H9 (cell line): ENCODE measurements around the gene SCRN3. TPM values are rescaled to one million over a fixed set of nuclear protein-coding genes. Genes with fewer than 3 reads are reported as not detected.

Source experiments
- DNase-seq: peaks from one replicate; pipeline ENCODE4 v3.0.0-alpha.2; 2017
- H2AFZ ChIP-seq: one replicate; pipeline ENCODE4 v1.6.1; 2013; ENCODE audit warnings: mild to moderate bottlenecking, low read length, control low read depth, moderate library complexity
- H2AK5ac ChIP-seq: 2 replicates; pipeline ENCODE4 v1.6.1; 2013; ENCODE audit warnings: low read length, control low read depth, mixed read lengths; ENCODE audit not compliant: insufficient read length
- H2BK120ac ChIP-seq: one replicate; pipeline ENCODE4 v1.6.1; 2013; ENCODE audit warnings: low read depth, mild to moderate bottlenecking, low read length, control low read depth, inconsistent platforms; ENCODE audit not compliant: poor library complexity, severe bottlenecking
- H2BK12ac ChIP-seq: 2 replicates; pipeline ENCODE4 v1.6.1; 2013; ENCODE audit warnings: low read length, control low read depth, mixed read lengths, low read depth; ENCODE audit not compliant: insufficient read length
- H2BK15ac ChIP-seq: 2 replicates; pipeline ENCODE4 v1.6.1; 2013; ENCODE audit warnings: low read depth, low read length, control low read depth
- H2BK20ac ChIP-seq: one replicate; pipeline ENCODE4 v1.6.1; 2013; ENCODE audit warnings: low read depth, mild to moderate bottlenecking, low read length, control low read depth, inconsistent platforms; ENCODE audit not compliant: poor library complexity, severe bottlenecking
- H2BK5ac ChIP-seq: 2 replicates; pipeline ENCODE4 v1.6.1; 2013; ENCODE audit warnings: low read length, control low read depth, mixed read lengths; ENCODE audit not compliant: insufficient read length
- H3K14ac ChIP-seq: 2 replicates; pipeline ENCODE4 v1.6.1; 2013; ENCODE audit warnings: low read length, control low read depth; ENCODE audit not compliant: insufficient read depth
- H3K18ac ChIP-seq: 2 replicates; pipeline ENCODE4 v1.6.1; 2013; ENCODE audit warnings: low read depth, mild to moderate bottlenecking, mixed read lengths, low read length, control low read depth; ENCODE audit not compliant: insufficient read length
- H3K23ac ChIP-seq: 2 replicates; pipeline ENCODE4 v1.6.1; 2013; ENCODE audit warnings: low read length, control low read depth, mixed read lengths, low read depth; ENCODE audit not compliant: insufficient read length
- H3K23me2 ChIP-seq: 2 replicates; pipeline ENCODE4 v1.6.1; 2013; ENCODE audit warnings: low read depth, mild to moderate bottlenecking, mixed read lengths, low read length, control low read depth; ENCODE audit not compliant: insufficient read length, poor library complexity, severe bottlenecking
- H3K27ac ChIP-seq: 2 replicates; pipeline ENCODE4 v1.5.1; 2013; ENCODE audit warnings: low read length, control low read depth, mixed read lengths, low read depth; ENCODE audit not compliant: insufficient read length
- H3K27me3 ChIP-seq: 2 replicates; pipeline ENCODE4 v1.6.1; 2013; ENCODE audit warnings: low read length, control low read depth, inconsistent platforms; ENCODE audit not compliant: insufficient read depth
- H3K4ac ChIP-seq: 2 replicates; pipeline ENCODE4 v1.6.1; 2013; ENCODE audit warnings: low read depth, mild to moderate bottlenecking, control low read depth, inconsistent platforms, low read length, moderate library complexity
- H3K4me1 ChIP-seq: 2 replicates; pipeline ENCODE4 v1.6.1; 2013; ENCODE audit warnings: low read length, control low read depth, inconsistent platforms; ENCODE audit not compliant: insufficient read depth
- H3K4me2 ChIP-seq: 2 replicates; pipeline ENCODE4 v1.6.1; 2013; ENCODE audit warnings: low read length, control low read depth, mixed read lengths; ENCODE audit not compliant: insufficient read length, insufficient read depth
- H3K56ac ChIP-seq: 2 replicates; pipeline ENCODE4 v1.6.1; 2013; ENCODE audit warnings: low read depth, mild to moderate bottlenecking, mixed read lengths, low read length, control low read depth; ENCODE audit not compliant: insufficient read length
- H3K79me1 ChIP-seq: 2 replicates; pipeline ENCODE4 v1.6.1; 2013; ENCODE audit warnings: low read depth, mild to moderate bottlenecking, moderate library complexity, low read length, control low read depth, inconsistent platforms; ENCODE audit not compliant: insufficient read depth, poor library complexity, severe bottlenecking
- H3K79me2 ChIP-seq: 2 replicates; pipeline ENCODE4 v1.6.1; 2013; ENCODE audit warnings: low read length, control low read depth, inconsistent platforms; ENCODE audit not compliant: insufficient read depth
- H3K9ac ChIP-seq: 2 replicates; pipeline ENCODE4 v1.6.1; 2013; ENCODE audit warnings: low read length, control low read depth, mixed read lengths; ENCODE audit not compliant: insufficient read length; ENCODE audit errors: extremely low read depth
- H3K9me3 ChIP-seq: one replicate; pipeline ENCODE4 v1.6.1; 2013; ENCODE audit warnings: low read depth, low read length, inconsistent platforms; ENCODE audit not compliant: control insufficient read depth
- H3T11ph ChIP-seq: one replicate; pipeline ENCODE4 v1.6.1; 2013; ENCODE audit warnings: mild to moderate bottlenecking, low read length, control low read depth, inconsistent platforms
- H4K20me1 ChIP-seq: one replicate; pipeline ENCODE4 v1.6.1; 2013; ENCODE audit not compliant: control insufficient read depth, insufficient read length, insufficient read depth
- H4K5ac ChIP-seq: 2 replicates; pipeline ENCODE4 v1.6.1; 2013; ENCODE audit warnings: low read depth, mild to moderate bottlenecking, mixed read lengths, low read length, control low read depth; ENCODE audit not compliant: insufficient read length
- H4K8ac ChIP-seq: replicated peaks from 2 replicates; pipeline ENCODE4 v1.6.1; 2013; ENCODE audit warnings: low read length, control low read depth, mixed read lengths, low read depth; ENCODE audit not compliant: insufficient read length
- H4K91ac ChIP-seq: 2 replicates; pipeline ENCODE4 v1.6.1; 2013; ENCODE audit warnings: low read depth, mild to moderate bottlenecking, moderate library complexity, mixed read lengths, low read length, control low read depth; ENCODE audit not compliant: insufficient read length
- H3K27ac Mint-ChIP-seq, 3 experiments: 2 replicates in 2 of 3; 3 replicates in 1 of 3; pipeline ENCODE4 v1.8.0; 2020 to 2021; ENCODE audit warnings: mixed read lengths in 3 of 3, mild to moderate bottlenecking in 1 of 3, moderate library complexity in 1 of 3
- H3K27me3 Mint-ChIP-seq: 2 replicates; pipeline ENCODE4 v1.8.0; 2021; ENCODE audit warnings: low read depth, mild to moderate bottlenecking, moderate library complexity, mixed read lengths
- H3K36me3 Mint-ChIP-seq, 3 experiments: 2 replicates in 2 of 3; 3 replicates in 1 of 3; pipeline ENCODE4 v1.8.0; 2020 to 2021; ENCODE audit warnings: low read depth in 3 of 3, mixed read lengths in 3 of 3; ENCODE audit not compliant: insufficient read depth in 1 of 3
- H3K4me1 Mint-ChIP-seq, 2 experiments: 2 replicates each; pipeline ENCODE4 v1.8.0; 2020; ENCODE audit warnings: mixed read lengths in 2 of 2
- H3K4me3 Mint-ChIP-seq, 2 experiments: 2 replicates in 1 of 2; 3 replicates in 1 of 2; pipeline ENCODE4 v1.8.0; 2020 to 2021; ENCODE audit warnings: mild to moderate bottlenecking in 2 of 2, mixed read lengths in 2 of 2, moderate library complexity in 1 of 2
- H3K9me3 Mint-ChIP-seq, 2 experiments: 2 replicates in 1 of 2; 3 replicates in 1 of 2; pipeline ENCODE4 v1.8.0; 2020; ENCODE audit warnings: mild to moderate bottlenecking in 2 of 2, mixed read lengths in 2 of 2, moderate library complexity in 1 of 2
- WGBS: extraction: QIAGEN DNeasy Blood & Tissue Kit; methylation state at CpG from one replicate; pipeline ENCODE4 v1.1.7; 2013; ENCODE audit warnings: missing lambda C conversion rate, low lambda C conversion rate, mixed read lengths; ENCODE audit not compliant: insufficient read length; ENCODE audit errors: extremely low coverage; 5-methylcytosine and 5-hydroxymethylcytosine counted together
- total RNA-seq: library from RNA; stranded (reverse); gene quantifications from 2 replicates; pipeline ENCODE4 v1.2.1, GENCODE V29; 2021
- TF ChIP-seq, protein P1 (sequence below): fragments of 200-600 bp; sonication (generic); conservative IDR thresholded peaks from 3 replicates; pipeline ENCODE4 v1.8.0; 2021; ENCODE audit warnings: antibody characterized with exemption, mild to moderate bottlenecking

Gene SCRN3
- total RNA-seq, 1 experiment from 2014 or later: 8.7 TPM

DNA sequence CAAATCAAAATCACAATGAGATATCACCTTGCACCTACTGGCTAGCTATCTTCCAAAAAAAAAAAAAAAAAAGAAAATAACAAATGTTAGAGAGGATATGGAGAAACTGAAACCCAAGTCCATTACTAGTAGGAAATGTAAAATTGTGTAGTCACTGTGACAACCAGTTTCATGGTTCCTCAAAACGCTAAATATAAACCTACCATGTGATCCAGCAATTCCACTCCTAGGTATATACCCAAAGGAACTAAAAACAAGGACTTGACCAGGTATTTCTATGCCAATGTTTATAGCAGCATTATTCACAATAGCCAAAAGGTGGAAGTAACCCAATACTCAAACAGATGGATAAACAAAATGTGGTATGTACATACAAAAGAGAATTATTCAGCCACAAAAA is 11.7 kb upstream of the SCRN3 start:
- H4K91ac ChIP-seq: no peak overlapping the region
- no peak overlapping the region for H3T11ph ChIP-seq
- no peak overlapping the region for H2BK12ac ChIP-seq
- H4K20me1 ChIP-seq: no peaks in the 10 kb centered on the region
- H2BK20ac ChIP-seq: no peak overlapping the region
- no CpG with 5 or more reads among the region's 1 CpG for WGBS
- H3K4ac ChIP-seq: no peak overlapping the region
- no peaks in the 10 kb centered on the region for H3K23me2 ChIP-seq
- no peak overlapping the region for H2AFZ ChIP-seq
- H3K18ac ChIP-seq: no peak overlapping the region
- H3K36me3 Mint-ChIP-seq: peaks cover 2 to 14% (median 8%) of the 10 kb centered on the region in 3 experiments; a peak in 5 of 7 replicates
- H3K27ac ChIP-seq: no peak overlapping the region
- TF ChIP-seq, protein P1, sequence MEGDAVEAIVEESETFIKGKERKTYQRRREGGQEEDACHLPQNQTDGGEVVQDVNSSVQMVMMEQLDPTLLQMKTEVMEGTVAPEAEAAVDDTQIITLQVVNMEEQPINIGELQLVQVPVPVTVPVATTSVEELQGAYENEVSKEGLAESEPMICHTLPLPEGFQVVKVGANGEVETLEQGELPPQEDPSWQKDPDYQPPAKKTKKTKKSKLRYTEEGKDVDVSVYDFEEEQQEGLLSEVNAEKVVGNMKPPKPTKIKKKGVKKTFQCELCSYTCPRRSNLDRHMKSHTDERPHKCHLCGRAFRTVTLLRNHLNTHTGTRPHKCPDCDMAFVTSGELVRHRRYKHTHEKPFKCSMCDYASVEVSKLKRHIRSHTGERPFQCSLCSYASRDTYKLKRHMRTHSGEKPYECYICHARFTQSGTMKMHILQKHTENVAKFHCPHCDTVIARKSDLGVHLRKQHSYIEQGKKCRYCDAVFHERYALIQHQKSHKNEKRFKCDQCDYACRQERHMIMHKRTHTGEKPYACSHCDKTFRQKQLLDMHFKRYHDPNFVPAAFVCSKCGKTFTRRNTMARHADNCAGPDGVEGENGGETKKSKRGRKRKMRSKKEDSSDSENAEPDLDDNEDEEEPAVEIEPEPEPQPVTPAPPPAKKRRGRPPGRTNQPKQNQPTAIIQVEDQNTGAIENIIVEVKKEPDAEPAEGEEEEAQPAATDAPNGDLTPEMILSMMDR: no peak
- H4K8ac ChIP-seq: no peak overlapping the region
- H3K9ac ChIP-seq: no peak overlapping the region
- H2AK5ac ChIP-seq: no peak overlapping the region
- H2BK15ac ChIP-seq: no peak overlapping the region
- H3K56ac ChIP-seq: no peak overlapping the region
- no peak overlapping the region for H3K4me3 Mint-ChIP-seq
- no peaks in the 10 kb centered on the region for H3K9me3 Mint-ChIP-seq
- no peaks in the 10 kb centered on the region for H3K27me3 ChIP-seq
- no peaks in the 10 kb centered on the region for H3K79me1 ChIP-seq
- H2BK5ac ChIP-seq: no peak overlapping the region
- H2BK120ac ChIP-seq: no peak overlapping the region
- H3K27me3 Mint-ChIP-seq: no peaks in the 10 kb centered on the region
- H3K27ac Mint-ChIP-seq: no peak overlapping the region
- DNase-seq: no peak
- no peak overlapping the region for H3K4me2 ChIP-seq
- no peaks in the 10 kb centered on the region for H3K4me1 Mint-ChIP-seq
- H3K23ac ChIP-seq: no peak overlapping the region
- no peaks in the 10 kb centered on the region for H3K9me3 ChIP-seq
- H3K4me1 ChIP-seq: no peaks in the 10 kb centered on the region
- H3K79me2 ChIP-seq: no peaks in the 10 kb centered on the region
- no peak overlapping the region for H3K14ac ChIP-seq
- H4K5ac ChIP-seq: no peak overlapping the region
